AG08396 (cell line): ENCODE results near the gene ODF4.
"Not testable (repeated sequence)": the region's sequence is repeated elsewhere in the genome, so short reads cannot be mapped to it uniquely, and the experiment has no call there.

ENCODE experiments used
- DNase-seq: peaks from one replicate; pipeline ENCODE4 v3.0.0; 2012; ENCODE audit warnings: low spot score, mixed read lengths

The ODF4 gene

GRCh38 chr17:8326511-8327302, 12.9 kb upstream of the ODF4 start:
- DNase-seq: peak; percentile 53

GRCh38 chr17:8327303-8327649, 12.4 kb upstream of the ODF4 start:
- no peak for DNase-seq

- DNase-seq: no peak
These were observed 7.5 kb upstream of the ODF4 start for GRCh38 chr17:8332128-8332527.

GRCh38 chr17:8332688-8333087, 7.0 kb upstream of the ODF4 start:
- DNase-seq: no peak

- no peak for DNase-seq
These were observed 6.4 kb upstream of the ODF4 start for GRCh38 chr17:8333281-8333680.

- no peak for DNase-seq
These were observed 1.6 kb upstream of the ODF4 start for GRCh38 chr17:8337802-8338752.

- no peak for DNase-seq
These were observed 893 bp upstream of the ODF4 start for GRCh38 chr17:8338753-8339140.

GRCh38 chr17:8341456-8341855, 1.8 kb downstream of the ODF4 start:
- DNase-seq: no peak

- DNase-seq: no peak
These were observed 5.5 kb downstream of the ODF4 start for GRCh38 chr17:8345052-8345690.

GRCh38 chr17:8345951-8346665, 6.5 kb downstream of the ODF4 start:
- DNase-seq: no peak

- DNase-seq: not testable (repeated sequence)
These were observed 7.4 kb downstream of the ODF4 start for GRCh38 chr17:8347001-8347400.

GRCh38 chr17:8350339-8350738, 10.7 kb downstream of the ODF4 start:
- DNase-seq: no peak

- DNase-seq: no peak
These were observed 14.1 kb downstream of the ODF4 start for GRCh38 chr17:8353736-8354135.

- no peak for DNase-seq
These were observed 14.6 kb downstream of the ODF4 start for GRCh38 chr17:8354236-8354635.

- DNase-seq: no peak
These were observed 18.3 kb downstream of the ODF4 start for GRCh38 chr17:8357910-8358309.

GRCh38 chr17:8359769-8360168, 20.1 kb downstream of the ODF4 start:
- peak; percentile 66 for DNase-seq

GRCh38 chr17:8360260-8360659, 20.6 kb downstream of the ODF4 start:
- DNase-seq: no peak

- no peak for DNase-seq
These were observed 21.1 kb downstream of the ODF4 start for GRCh38 chr17:8360751-8361150.

GRCh38 chr17:8362651-8363332, 23.2 kb downstream of the ODF4 start:
- peak; percentile 36 for DNase-seq

GRCh38 chr17:8365143-8365542, 25.5 kb downstream of the ODF4 start:
- no peak for DNase-seq

GRCh38 chr17:8366231-8366630, 26.6 kb downstream of the ODF4 start:
- DNase-seq: peak; percentile 38
